ENCODE results near the gene VAMP4.

DNA sequence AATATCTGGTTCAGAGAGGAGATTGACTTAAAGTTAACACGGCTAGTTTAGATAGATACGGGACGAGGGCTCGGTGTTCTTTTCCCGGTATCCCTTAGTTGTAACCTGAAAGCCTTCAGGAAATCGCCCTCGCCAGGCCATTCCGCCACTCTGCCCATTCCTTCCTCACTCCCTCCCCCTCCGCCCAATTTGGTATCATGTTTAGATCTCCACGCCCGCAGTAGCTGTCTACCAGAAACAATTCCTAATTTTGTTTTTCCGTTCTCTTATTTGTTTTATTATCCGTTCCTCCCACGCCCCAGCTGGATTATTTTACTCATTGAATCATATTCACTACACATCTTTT is 685 bp upstream of the VAMP4 start:
- no peak for TF ChIP-seq CTCF (conservative IDR thresholded peaks at IDR 0.05; ENCODE audit: low read depth in 2 of 2)
- no peak for TF ChIP-seq CREB1 (CRISPR knock-in tag; IDR thresholded peaks at IDR 0.05; ENCODE audit: low read depth)
- TF ChIP-seq POLR2AphosphoS5 (IDR thresholded peaks at IDR 0.05; ENCODE audit: low read depth), result no peak
- TF ChIP-seq EZH2phosphoT487 (IDR thresholded peaks at IDR 0.05; ENCODE audit: unreplicated experiment), result no peak

Measured in GM23338 (cell line).